ENCODE measurements around the gene SNX13.

The SNX13 gene

GRCh38 chr7:17882685-17883084 lies 57.6 kb downstream of the SNX13 start:
- H3K9me3 ChIP-seq (ENCODE audit: severe bottlenecking): no peaks in the 10 kb centered on the region
- no peak for ATAC-seq (ENCODE audit: low read depth)

GRCh38 chr7:17879075-17879661 lies 61.1 kb downstream of the SNX13 start:
- H3K4me1 ChIP-seq (ENCODE audit: insufficient read depth, poor library complexity, severe bottlenecking): no peaks in the 10 kb centered on the region
- H3K4me3 ChIP-seq (ENCODE audit: severe bottlenecking): no peak overlapping the region
- H3K9me3 ChIP-seq (ENCODE audit: severe bottlenecking): no peaks in the 10 kb centered on the region
- DNase-seq (ENCODE audit: low spot score) (no peak), ATAC-seq (ENCODE audit: low read depth) (no peak)
- H3K36me3 ChIP-seq (ENCODE audit: low read depth): peaks cover 18% of the 10 kb centered on the region; the same call in 1 of the 2 replicates
- TF ChIP-seq CTCF (IDR thresholded peaks at IDR 0.05; ENCODE audit: poor library complexity, severe bottlenecking): no peak
- H3K27me3 ChIP-seq (ENCODE audit: insufficient read depth, poor library complexity, severe bottlenecking): no peaks in the 10 kb centered on the region
- H3K27ac ChIP-seq (ENCODE audit: poor library complexity, severe bottlenecking): no peak overlapping the region

More at GRCh38 chr7:17882685-17883084, 57.6 kb downstream of the SNX13 start:
- Histone ChIP-seq H3K27me3 (ENCODE audit: insufficient read depth, poor library complexity, severe bottlenecking) (no peaks in the 10 kb centered on the region), H3K4me3 (ENCODE audit: severe bottlenecking) (no peak overlapping the region), H3K27ac (ENCODE audit: poor library complexity, severe bottlenecking) (no peak overlapping the region), H3K4me1 (ENCODE audit: insufficient read depth, poor library complexity, severe bottlenecking) (no peaks in the 10 kb centered on the region), H3K36me3 (ENCODE audit: low read depth) (peaks cover 11% of the 10 kb centered on the region; the same call in 1 of the 2 replicates)
- no peak for TF ChIP-seq CTCF (IDR thresholded peaks at IDR 0.05; ENCODE audit: poor library complexity, severe bottlenecking)
- no peak for DNase-seq (ENCODE audit: low spot score)

- no peak overlapping the region for H3K4me3 ChIP-seq (ENCODE audit: severe bottlenecking)
- TF ChIP-seq CTCF (IDR thresholded peaks at IDR 0.05; ENCODE audit: poor library complexity, severe bottlenecking): no peak
- H3K9me3 ChIP-seq (ENCODE audit: severe bottlenecking): no peaks in the 10 kb centered on the region
- DNase-seq (ENCODE audit: low spot score) (no peak), ATAC-seq (ENCODE audit: low read depth) (no peak)
- no peaks in the 10 kb centered on the region for H3K4me1 ChIP-seq (ENCODE audit: insufficient read depth, poor library complexity, severe bottlenecking)
- H3K27ac ChIP-seq (ENCODE audit: poor library complexity, severe bottlenecking): no peak overlapping the region
- H3K27me3 ChIP-seq (ENCODE audit: insufficient read depth, poor library complexity, severe bottlenecking): no peaks in the 10 kb centered on the region
- peaks cover 23% of the 10 kb centered on the region; the same call in 1 of the 2 replicates for H3K36me3 ChIP-seq (ENCODE audit: low read depth)
Observed at GRCh38 chr7:17878627-17879026, 61.7 kb downstream of the SNX13 start.

GRCh38 chr7:17871815-17872533 lies 68.3 kb downstream of the SNX13 start:
- ATAC-seq (ENCODE audit: low read depth) (no peak), DNase-seq (ENCODE audit: low spot score) (no peak)
- Histone ChIP-seq H3K27ac (ENCODE audit: poor library complexity, severe bottlenecking) (no peak overlapping the region), H3K9me3 (ENCODE audit: severe bottlenecking) (no peaks in the 10 kb centered on the region), H3K4me3 (ENCODE audit: severe bottlenecking) (no peak overlapping the region), H3K27me3 (ENCODE audit: insufficient read depth, poor library complexity, severe bottlenecking) (no peaks in the 10 kb centered on the region), H3K4me1 (ENCODE audit: insufficient read depth, poor library complexity, severe bottlenecking) (no peaks in the 10 kb centered on the region), H3K36me3 (ENCODE audit: low read depth) (peaks cover 37% of the 10 kb centered on the region)
- no peak for TF ChIP-seq CTCF (IDR thresholded peaks at IDR 0.05; ENCODE audit: poor library complexity, severe bottlenecking)

GRCh38 chr7:17870406-17870805 lies 69.9 kb downstream of the SNX13 start:
- Histone ChIP-seq H3K27me3 (ENCODE audit: insufficient read depth, poor library complexity, severe bottlenecking) (no peaks in the 10 kb centered on the region), H3K4me1 (ENCODE audit: insufficient read depth, poor library complexity, severe bottlenecking) (no peaks in the 10 kb centered on the region), H3K27ac (ENCODE audit: poor library complexity, severe bottlenecking) (no peak overlapping the region), H3K9me3 (ENCODE audit: severe bottlenecking) (no peaks in the 10 kb centered on the region), H3K36me3 (ENCODE audit: low read depth) (peaks cover 51% of the 10 kb centered on the region), H3K4me3 (ENCODE audit: severe bottlenecking) (no peak overlapping the region)
- DNase-seq (ENCODE audit: low spot score) (no peak), ATAC-seq (ENCODE audit: low read depth) (no peak)
- TF ChIP-seq CTCF (IDR thresholded peaks at IDR 0.05; ENCODE audit: poor library complexity, severe bottlenecking): no peak
